GM12892 (cell line): ENCODE data around the gene KRTAP12-2.

Experiments used
- POLR2A ChIP-seq: IDR thresholded peaks from 2 replicates; pipeline ENCODE4 v1.6.1; 2011; ENCODE audit warnings: low read depth, low read length, control low read depth
- POLR2AphosphoS5 ChIP-seq: IDR thresholded peaks from 2 replicates; pipeline ENCODE4 v1.6.1; 2011; ENCODE audit warnings: low read depth, low read length, control low read depth

DNA sequence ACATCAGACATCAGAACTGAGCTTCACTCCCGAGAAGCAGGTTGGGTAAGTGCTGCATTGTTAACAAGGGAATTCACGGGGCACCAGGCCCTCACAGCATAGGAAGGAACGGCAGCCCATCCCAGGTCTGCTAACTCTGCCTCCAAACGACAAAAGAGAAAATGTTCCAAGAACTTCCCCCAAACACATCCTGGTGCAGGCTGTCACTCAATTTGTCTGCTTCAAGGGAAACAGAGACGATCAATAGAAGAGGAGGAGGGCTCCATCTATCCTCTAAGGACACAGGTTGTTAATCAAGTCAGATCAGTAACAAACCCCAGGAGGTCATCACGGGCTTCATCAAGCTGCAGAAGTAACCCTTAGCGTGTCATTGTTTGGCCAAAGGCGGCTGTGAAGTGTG, 48.2 kb upstream of the KRTAP12-2 start:
- TF ChIP-seq POLR2AphosphoS5 = no peak
- TF ChIP-seq POLR2A = no peak
